Transverse colon (tissue), 4 donors: ENCODE results near the gene FHAD1. TPM values are rescaled to one million over a fixed set of nuclear protein-coding genes. Genes with fewer than 3 reads are reported as not detected.

Source experiments
- DNase-seq: peaks from one replicate; pipeline ENCODE4 v3.0.0-alpha.2; 2019
- H3K27ac ChIP-seq, 4 donors: fragments of 200-600 bp; sonication (generic); 2 replicates each; pipeline ENCODE4 v1.5.1; 2016 to 2018; ENCODE audit warnings: inconsistent platforms in 4 of 4
- H3K27me3 ChIP-seq: fragments of 200-600 bp; sonication (generic); 2 replicates; pipeline ENCODE4 v1.5.1; 2017; ENCODE audit warnings: inconsistent platforms
- H3K36me3 ChIP-seq, 4 donors: fragments of 200-600 bp; sonication (generic); 2 replicates each; pipeline ENCODE4 v1.5.1; 2017 to 2019; ENCODE audit warnings: inconsistent platforms in 4 of 4
- H3K4me1 ChIP-seq, 4 donors: fragments of 200-600 bp; sonication (generic); 2 replicates each; pipeline ENCODE4 v1.5.1; 2017 to 2020; ENCODE audit warnings: inconsistent platforms in 4 of 4
- H3K4me3 ChIP-seq, 4 donors: fragments of 200-600 bp; sonication (generic); 1 replicate in 1 of 4; 2 replicates in 3 of 4; pipeline versions ENCODE4 v1.5.1 to v1.6.1; 2017 to 2019; ENCODE audit warnings: inconsistent platforms in 4 of 4
- H3K9me3 ChIP-seq, 2 donors: fragments of 200-600 bp; sonication (generic); 2 replicates each; pipeline ENCODE4 v1.5.1; 2017 to 2019; ENCODE audit warnings: inconsistent platforms in 2 of 2
- CTCF ChIP-seq, 5 experiments: fragments of 200-600 bp in 3 of 5; fragments of 450-650 bp in 2 of 5; sonication (generic) in 3 of 5; IDR thresholded peaks; 1 replicate in 2 of 5; 2 replicates in 3 of 5; pipeline ENCODE4 v1.5.1; 2016 to 2017; ENCODE audit warnings: antibody characterized with exemption in 5 of 5, inconsistent platforms in 3 of 5, mild to moderate bottlenecking in 2 of 5, moderate library complexity in 1 of 5
- EP300 ChIP-seq: sonication (generic); formaldehyde crosslinking; IDR thresholded peaks from one replicate; pipeline ENCODE4 v1.6.1; 2017; ENCODE audit warnings: antibody characterized with exemption, low read depth
- POLR2A ChIP-seq: fragments of 450-650 bp; IDR thresholded peaks from one replicate; pipeline ENCODE4 v1.6.1; 2016; ENCODE audit warnings: antibody characterized with exemption, mild to moderate bottlenecking, moderate library complexity
- POLR2AphosphoS5 ChIP-seq, 3 donors: sonication (generic); formaldehyde crosslinking; IDR thresholded peaks; one replicate each; pipeline ENCODE4 v1.6.1; 2016; ENCODE audit warnings: antibody characterized with exemption in 3 of 3
- WGBS, 2 donors: methylation state at CpG; one replicate each; pipeline ENCODE4 v1.1.5; 2018; ENCODE audit warnings: low coverage in 1 of 2; 5-methylcytosine and 5-hydroxymethylcytosine counted together
- in situ Hi-C, 4 donors: fragments of 200-750 bp; cut with MboI; loops; one replicate each; pipeline versions ENCODE4 v1.15.0 to v1.15.1; 2017; ENCODE audit warnings: low sequenced_read_pairs in 3 of 4, low pct_ligation_motif_present in 1 of 4, low pct_unique_long_range_greater_than_20kb in 1 of 4
- intact Hi-C: fragments of 100-400 bp; cut with DNase I; formaldehyde crosslinking; loops from one replicate; pipeline ENCODE4 v1.15.1; 2023; ENCODE audit warnings: low total_unique reads
- total RNA-seq, 4 donors: library from RNA; depleted of rRNA; stranded (reverse); fragments of >200 nt; gene quantifications; one replicate each; pipeline ENCODE4 v1.1.0, GENCODE V29; 2016

Gene FHAD1
- total RNA-seq, 4 donors from 2014 or later, result 0.75 to 0.82 TPM; not detected in 2

GRCh38 chr1:15346346-15347030 lies 99.5 kb downstream of the FHAD1 start:
- in situ Hi-C loops (no loop called here), intact Hi-C loops (no loop called here)
- 81 to 87% methylated on average over 9 to 14 of the region's 14 CpGs for WGBS, 2 donors
- Histone ChIP-seq H3K27ac (peak overlapping the region in 2 of 4 donors; percentile 19 to 23), H3K4me3 (no peak overlapping the region), H3K27me3 (no peaks in the 10 kb centered on the region), H3K9me3 (no peaks in the 10 kb centered on the region), H3K4me1 (peaks cover 4 to 64% (median 25%) of the 10 kb centered on the region in 4 donors), H3K36me3 (no peaks in the 10 kb centered on the region)
- no peak for DNase-seq
- no peak for TF ChIP-seq EP300
- no peak for TF ChIP-seq CTCF (IDR thresholded peaks at IDR 0.05)
- TF ChIP-seq POLR2AphosphoS5 (IDR thresholded peaks at IDR 0.05), result no peak
- no peak for TF ChIP-seq POLR2A

- Histone ChIP-seq H3K4me1 (peaks cover 5 to 64% (median 27%) of the 10 kb centered on the region in 4 donors), H3K4me3 (no peak overlapping the region), H3K9me3 (no peaks in the 10 kb centered on the region), H3K27ac (no peak overlapping the region), H3K27me3 (no peaks in the 10 kb centered on the region), H3K36me3 (no peaks in the 10 kb centered on the region)
- in situ Hi-C loops (no loop called here), intact Hi-C loops (no loop called here)
- TF ChIP-seq POLR2AphosphoS5 (IDR thresholded peaks at IDR 0.05) (no peak), POLR2A (no peak), EP300 (no peak), CTCF (IDR thresholded peaks at IDR 0.05) (no peak)
- DNase-seq, result no peak
- WGBS, 2 donors, result 80% methylated on average over 7 of the region's 7 CpGs; no CpG with 5 or more reads in 1 of the 2 donors
These were observed 100.2 kb downstream of the FHAD1 start for GRCh38 chr1:15347182-15347581.

GRCh38 chr1:15348648-15349047 lies 101.6 kb downstream of the FHAD1 start:
- WGBS, 2 donors, result 86 to 92% methylated on average over 3 to 9 of the region's 9 CpGs
- Histone ChIP-seq H3K4me3 (no peak overlapping the region), H3K9me3 (no peaks in the 10 kb centered on the region), H3K36me3 (no peaks in the 10 kb centered on the region), H3K27me3 (no peaks in the 10 kb centered on the region), H3K4me1 (peaks cover 5 to 57% (median 27%) of the 10 kb centered on the region in 4 donors), H3K27ac (no peak overlapping the region)
- in situ Hi-C loops, result no loop called here
- intact Hi-C loops, result no loop called here
- no peak for DNase-seq
- TF ChIP-seq POLR2AphosphoS5 (IDR thresholded peaks at IDR 0.05) (no peak), CTCF (IDR thresholded peaks at IDR 0.05) (no peak), EP300 (no peak), POLR2A (no peak)

- Histone ChIP-seq H3K36me3 (no peaks in the 10 kb centered on the region), H3K27me3 (no peaks in the 10 kb centered on the region), H3K4me1 (peaks cover 5 to 52% (median 25%) of the 10 kb centered on the region in 4 donors), H3K27ac (no peak overlapping the region), H3K4me3 (no peak overlapping the region), H3K9me3 (no peaks in the 10 kb centered on the region)
- WGBS, 2 donors, result 87 to 95% methylated on average over 5 to 6 of the region's 6 CpGs
- in situ Hi-C loops, result no loop called here
- no peak for DNase-seq
- TF ChIP-seq CTCF (IDR thresholded peaks at IDR 0.05) (no peak), POLR2AphosphoS5 (IDR thresholded peaks at IDR 0.05) (no peak), EP300 (no peak), POLR2A (no peak)
- intact Hi-C loops, result no loop called here
These were observed 102.1 kb downstream of the FHAD1 start for GRCh38 chr1:15349133-15349532.
